GM23248 (cell line): ENCODE data around the gene NAALADL2. TPM values are rescaled to one million over a fixed set of nuclear protein-coding genes. Genes with fewer than 3 reads are reported as not detected.
A peak's percentile ranks its signal among the peaks of the same experiment; 100 is the strongest.

Source experiments
- DNase-seq: peaks from one replicate; pipeline ENCODE4 v3.0.0-alpha.2; 2015
- H2AFZ ChIP-seq: fragments of 200-600 bp; sonication (generic); 2 replicates; pipeline ENCODE4 v1.6.1; 2016; ENCODE audit warnings: antibody characterized with exemption
- H3F3A ChIP-seq: fragments of 200-600 bp; sonication (generic); 2 replicates; pipeline ENCODE4 v1.6.1; 2016; ENCODE audit warnings: mild to moderate bottlenecking, antibody characterized with exemption, mixed run types; ENCODE audit not compliant: insufficient read depth
- H3K27ac ChIP-seq: fragments of 200-600 bp; sonication (generic); 2 replicates; pipeline ENCODE4 v1.5.1; 2016; ENCODE audit warnings: mild to moderate bottlenecking
- H3K27me3 ChIP-seq: fragments of 200-600 bp; sonication (generic); replicated peaks from 2 replicates; pipeline ENCODE4 v1.6.1; 2016; ENCODE audit warnings: mild to moderate bottlenecking; ENCODE audit not compliant: insufficient read depth
- H3K36me3 ChIP-seq: fragments of 200-600 bp; sonication (generic); 2 replicates; pipeline ENCODE4 v1.6.1; 2016; ENCODE audit warnings: low read depth, mild to moderate bottlenecking
- H3K4me1 ChIP-seq: fragments of 200-600 bp; sonication (generic); 2 replicates; pipeline ENCODE4 v1.6.1; 2016; ENCODE audit warnings: mild to moderate bottlenecking; ENCODE audit not compliant: insufficient read depth
- H3K4me2 ChIP-seq: fragments of 200-600 bp; sonication (generic); one replicate; pipeline ENCODE4 v1.6.1; 2016; ENCODE audit warnings: mild to moderate bottlenecking; ENCODE audit not compliant: unreplicated experiment
- H3K4me3 ChIP-seq: fragments of 200-600 bp; sonication (generic); 2 replicates; pipeline ENCODE4 v1.5.1; 2016; ENCODE audit warnings: mild to moderate bottlenecking
- H3K79me2 ChIP-seq: fragments of 200-600 bp; sonication (generic); 2 replicates; pipeline ENCODE4 v1.6.1; 2016; ENCODE audit warnings: mild to moderate bottlenecking; ENCODE audit not compliant: insufficient read depth
- H3K9ac ChIP-seq: fragments of 200-600 bp; sonication (generic); 2 replicates; pipeline ENCODE4 v1.6.1; 2016; ENCODE audit warnings: mild to moderate bottlenecking
- H3K9me2 ChIP-seq: fragments of 200-600 bp; sonication (generic); 2 replicates; pipeline ENCODE4 v1.6.1; 2016; ENCODE audit warnings: mixed run types, mild to moderate bottlenecking, moderate library complexity; ENCODE audit not compliant: insufficient read depth
- H3K9me3 ChIP-seq: fragments of 200-600 bp; sonication (generic); one replicate; pipeline ENCODE4 v1.6.1; 2017; ENCODE audit warnings: low read depth
- H4K20me1 ChIP-seq: fragments of 200-600 bp; sonication (generic); 2 replicates; pipeline ENCODE4 v1.6.0; 2016; ENCODE audit not compliant: insufficient read depth
- EZH2 ChIP-seq: fragments of 200-600 bp; sonication (generic); IDR thresholded peaks from 2 replicates; pipeline ENCODE4 v1.6.1; 2018; ENCODE audit warnings: antibody characterized with exemption, mild to moderate bottlenecking; ENCODE audit not compliant: insufficient read depth, poor library complexity, severe bottlenecking
- EZH2phosphoT487 ChIP-seq: fragments of 200-600 bp; sonication (generic); IDR thresholded peaks from 2 replicates; pipeline ENCODE4 v1.6.1; 2018; ENCODE audit warnings: antibody characterized with exemption, moderate library complexity, mild to moderate bottlenecking, low read depth; ENCODE audit not compliant: insufficient read depth
- WGBS, 2 experiments: methylation state at CpG; one replicate each; pipeline ENCODE4 v1.1.6; 2015 to 2017; ENCODE audit warnings: low lambda C conversion rate in 2 of 2, low coverage in 1 of 2; ENCODE audit errors: missing lambda C conversion rate in 2 of 2; 5-methylcytosine and 5-hydroxymethylcytosine counted together
- in situ Hi-C: fragments of 300-500 bp; cut with MboI; formaldehyde crosslinking; loops from 2 replicates; pipeline ENCODE4 v1.15.0; 2020
- polyA plus RNA-seq: library from polyadenylated mRNA; unstranded; fragments of >200 nt; fragmentation: Nextera tagmentation; extraction: Ambion mirVana; gene quantifications from 2 replicates; pipeline ENCODE4 v1.2.1, GENCODE V29; 2016
- total RNA-seq: library from RNA; depleted of rRNA; stranded (reverse); fragments of >200 nt; shearing (Covaris generic); gene quantifications from 2 replicates; pipeline ENCODE4 v1.2.3, GENCODE V29; 2014

The NAALADL2 gene
- total and polyA plus RNA-seq, 2 experiments from 2014 or later: 20.5 to 81.0 TPM

DNA sequence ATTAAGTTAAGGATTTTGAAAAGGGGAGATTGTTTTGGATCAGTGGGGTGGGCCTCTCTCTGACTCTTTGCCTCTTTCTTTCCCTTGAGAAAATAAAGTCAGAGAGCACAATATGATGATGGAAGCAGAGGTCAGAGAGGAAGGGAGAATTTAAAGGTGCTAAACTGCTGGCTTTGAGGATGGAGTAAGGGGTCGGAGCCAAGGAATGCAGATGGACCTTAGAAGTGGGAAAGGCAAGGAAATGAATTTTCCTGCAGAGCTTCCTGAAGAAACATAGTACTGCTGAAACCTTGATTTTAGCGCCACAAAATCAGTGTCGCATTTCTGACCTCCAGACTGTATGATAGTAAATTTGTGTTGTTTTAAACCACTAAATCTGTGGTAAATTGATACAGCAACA lies 317.4 kb downstream of the NAALADL2 start:
- Histone ChIP-seq H3K79me2 (no peaks in the 10 kb centered on the region), H3K9ac (no peak overlapping the region), H3K4me2 (no peak overlapping the region), H3K9me3 (no peaks in the 10 kb centered on the region), H3K4me1 (no peaks in the 10 kb centered on the region), H3K27ac (no peak overlapping the region), H3K36me3 (no peaks in the 10 kb centered on the region), H2AFZ (no peak overlapping the region), H3K27me3 (no peaks in the 10 kb centered on the region), H4K20me1 (no peaks in the 10 kb centered on the region), H3F3A (no peaks in the 10 kb centered on the region), H3K9me2 (no peaks in the 10 kb centered on the region; the same call in 1 of the 2 replicates), H3K4me3 (no peak overlapping the region)
- 88 to 89% methylated on average over 3 of the region's 3 CpGs for WGBS, 2 experiments
- TF ChIP-seq EZH2phosphoT487 (no peak), EZH2 (no peak)
- in situ Hi-C loops: no loop called here
- no peak for DNase-seq

DNA sequence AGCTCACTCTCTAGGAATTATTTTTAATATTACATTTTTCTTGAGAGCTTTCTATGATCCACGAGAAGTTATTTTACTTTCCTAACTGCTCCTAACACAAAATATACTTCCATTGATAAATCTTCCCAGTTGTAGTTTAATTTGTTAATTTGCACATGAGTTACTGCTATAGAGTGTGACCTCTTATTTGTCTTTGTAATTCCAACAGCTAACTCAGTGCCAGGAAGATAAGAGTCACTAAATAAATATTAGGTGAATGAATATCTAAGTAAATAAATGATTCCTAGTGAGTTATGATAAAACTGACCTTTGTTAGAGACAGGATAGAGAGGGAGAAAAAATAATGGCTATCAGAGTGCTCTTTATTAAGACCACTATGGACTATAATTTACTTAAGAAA lies 319.9 kb downstream of the NAALADL2 start:
- Histone ChIP-seq H3K79me2 (no peaks in the 10 kb centered on the region), H4K20me1 (no peaks in the 10 kb centered on the region), H3K9ac (no peak overlapping the region), H3K4me3 (no peak overlapping the region), H3F3A (no peaks in the 10 kb centered on the region), H3K27me3 (no peaks in the 10 kb centered on the region), H3K9me2 (0 out of 2 replicates have a peak, but pooled peaks cover 2% of the 10 kb centered on the region), H3K9me3 (no peaks in the 10 kb centered on the region), H2AFZ (no peak overlapping the region), H3K36me3 (no peaks in the 10 kb centered on the region), H3K4me2 (no peak overlapping the region), H3K4me1 (no peaks in the 10 kb centered on the region), H3K27ac (no peak overlapping the region)
- no peak for TF ChIP-seq EZH2
- no peak for TF ChIP-seq EZH2phosphoT487
- DNase-seq: peak; percentile 4
- in situ Hi-C loops: no loop called here
- 71 to 86% methylated on average over 1 of the region's 1 CpG for WGBS, 2 experiments

DNA sequence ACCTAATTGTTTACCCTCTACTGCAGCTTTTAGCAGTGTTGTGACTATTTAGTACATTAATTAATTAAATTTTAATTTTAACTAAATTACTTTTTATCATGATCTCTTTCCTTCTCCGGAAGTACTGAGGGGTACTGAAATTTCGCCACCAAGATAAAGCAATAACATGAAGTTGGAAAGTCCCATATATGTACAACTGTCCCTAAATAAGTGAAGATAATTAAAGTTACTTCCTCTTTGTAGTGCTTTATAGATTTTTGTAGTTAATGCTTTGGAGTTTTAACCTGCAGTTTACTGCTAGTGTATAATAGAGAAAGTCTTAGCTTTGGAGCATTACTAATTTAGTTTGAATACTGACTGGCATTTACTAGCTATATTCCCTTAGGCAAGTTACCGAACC lies 325.3 kb downstream of the NAALADL2 start:
- no peak overlapping the region for H2AFZ ChIP-seq
- no peak for DNase-seq
- in situ Hi-C loops: no loop called here
- peaks cover 8% of the 10 kb centered on the region for H3K4me1 ChIP-seq
- no peaks in the 10 kb centered on the region for H3K79me2 ChIP-seq
- H4K20me1 ChIP-seq: no peaks in the 10 kb centered on the region
- H3K9me2 ChIP-seq: 0 out of 2 replicates have a peak, but pooled peaks cover 3% of the 10 kb centered on the region
- no peaks in the 10 kb centered on the region for H3K27me3 ChIP-seq
- no peak for TF ChIP-seq EZH2phosphoT487
- no peak for TF ChIP-seq EZH2
- H3K4me2 ChIP-seq: no peak overlapping the region
- 75 to 79% methylated on average over 3 of the region's 3 CpGs for WGBS, 2 experiments
- H3K9me3 ChIP-seq: no peaks in the 10 kb centered on the region
- no peak overlapping the region for H3K27ac ChIP-seq
- no peak overlapping the region for H3K9ac ChIP-seq
- no peaks in the 10 kb centered on the region for H3K36me3 ChIP-seq
- H3F3A ChIP-seq: no peaks in the 10 kb centered on the region
- no peak overlapping the region for H3K4me3 ChIP-seq

DNA sequence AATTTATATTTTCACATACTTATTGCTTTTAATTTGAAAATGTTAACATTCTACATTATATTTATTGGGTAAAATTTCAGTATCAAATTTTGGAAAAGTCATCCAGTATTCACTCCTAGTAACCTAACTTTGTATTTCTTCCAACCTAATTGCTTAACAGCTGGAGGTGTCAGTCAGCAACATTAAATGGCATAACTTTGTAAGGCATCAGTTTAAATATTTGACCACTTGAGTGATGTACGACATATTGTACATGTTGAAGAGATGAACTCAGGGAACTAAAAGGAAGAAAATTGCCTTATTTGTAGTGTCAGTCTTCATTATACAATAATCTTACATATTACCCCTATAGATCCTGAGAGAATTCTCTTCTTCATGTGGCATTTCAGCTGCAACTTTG lies 326.8 kb downstream of the NAALADL2 start:
- 89 to 90% methylated on average over 1 of the region's 1 CpG for WGBS, 2 experiments
- TF ChIP-seq EZH2 (no peak), EZH2phosphoT487 (no peak)
- in situ Hi-C loops: no loop called here

DNA sequence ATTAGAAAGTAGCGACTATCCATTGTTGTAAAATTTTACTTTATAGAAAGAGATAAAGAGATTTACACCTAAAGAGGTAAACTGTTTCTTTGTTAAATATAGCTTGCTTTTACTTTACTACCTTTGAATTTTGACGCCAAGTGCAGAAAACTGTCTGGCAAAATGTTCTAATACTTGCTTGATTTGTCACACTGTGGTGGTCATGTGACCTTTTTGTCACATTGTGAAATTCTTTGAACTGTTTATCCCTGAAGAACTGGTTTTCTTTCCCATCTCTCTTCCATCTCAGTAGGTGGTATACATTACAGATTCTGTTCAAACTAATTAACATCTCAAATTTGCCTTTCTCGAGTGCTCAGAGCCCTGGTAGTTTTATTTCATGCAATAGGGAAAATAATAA lies 327.4 kb downstream of the NAALADL2 start:
- no peak overlapping the region for H3K4me3 ChIP-seq
- H3K9me3 ChIP-seq: no peaks in the 10 kb centered on the region
- H3K36me3 ChIP-seq: no peaks in the 10 kb centered on the region
- H3K4me2 ChIP-seq: no peak overlapping the region
- H3K79me2 ChIP-seq: no peaks in the 10 kb centered on the region
- no peak overlapping the region for H3K27ac ChIP-seq
- H3K4me1 ChIP-seq: peaks cover 8% of the 10 kb centered on the region
- no peaks in the 10 kb centered on the region for H3K27me3 ChIP-seq
- in situ Hi-C loops: no loop called here
- no peaks in the 10 kb centered on the region for H4K20me1 ChIP-seq
- DNase-seq: peak; percentile 2
- no peaks in the 10 kb centered on the region for H3F3A ChIP-seq
- TF ChIP-seq EZH2phosphoT487: no peak
- TF ChIP-seq EZH2: no peak
- WGBS, 2 experiments: 74 to 80% methylated on average over 3 of the region's 3 CpGs
- no peak overlapping the region for H2AFZ ChIP-seq
- H3K9ac ChIP-seq: no peak overlapping the region
- 0 out of 2 replicates have a peak, but pooled peaks cover 3% of the 10 kb centered on the region for H3K9me2 ChIP-seq

More for the DNA sequence above, 326.8 kb downstream of the NAALADL2 start:
- no peak for DNase-seq
- peaks cover 8% of the 10 kb centered on the region for H3K4me1 ChIP-seq
- H3K9me3 ChIP-seq: no peaks in the 10 kb centered on the region
- no peak overlapping the region for H3K9ac ChIP-seq
- no peak overlapping the region for H3K4me3 ChIP-seq
- no peak overlapping the region for H3K4me2 ChIP-seq
- H3K79me2 ChIP-seq: no peaks in the 10 kb centered on the region
- H2AFZ ChIP-seq: no peak overlapping the region
- H3K27ac ChIP-seq: no peak overlapping the region
- no peaks in the 10 kb centered on the region for H3K36me3 ChIP-seq
- no peaks in the 10 kb centered on the region for H3K27me3 ChIP-seq
- H3K9me2 ChIP-seq: 0 out of 2 replicates have a peak, but pooled peaks cover 3% of the 10 kb centered on the region
- no peaks in the 10 kb centered on the region for H4K20me1 ChIP-seq
- no peaks in the 10 kb centered on the region for H3F3A ChIP-seq
